ENCODE results near the gene KCNH4.
"Not testable (repeated sequence)": the region's sequence is repeated elsewhere in the genome, so short reads cannot be mapped to it uniquely, and the experiment has no call there.

The KCNH4 gene

DNA sequence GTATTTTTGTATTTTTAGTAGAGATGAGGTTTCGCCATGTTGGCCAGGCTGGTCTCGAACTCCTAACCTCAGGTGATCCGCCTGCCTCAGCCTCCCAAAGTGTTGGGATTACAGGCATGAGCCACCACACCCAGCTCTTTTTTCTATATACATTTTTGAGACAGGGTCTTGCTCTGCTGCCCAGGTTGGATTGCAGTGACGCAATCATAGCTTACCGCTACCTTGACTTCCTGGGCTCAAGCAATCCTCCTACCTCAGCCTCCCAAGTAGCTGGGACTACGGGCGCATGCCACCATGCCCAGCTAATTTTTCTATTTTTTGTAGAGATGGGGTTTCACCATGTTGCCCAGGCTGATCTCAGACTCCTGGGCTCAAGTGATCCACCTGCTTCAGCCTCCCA lies 40.3 kb downstream of the KCNH4 start:
- DNase-seq (ENCODE audit: low read depth in 1 of 2, low spot score in 1 of 2), result not testable (repeated sequence)

DNA sequence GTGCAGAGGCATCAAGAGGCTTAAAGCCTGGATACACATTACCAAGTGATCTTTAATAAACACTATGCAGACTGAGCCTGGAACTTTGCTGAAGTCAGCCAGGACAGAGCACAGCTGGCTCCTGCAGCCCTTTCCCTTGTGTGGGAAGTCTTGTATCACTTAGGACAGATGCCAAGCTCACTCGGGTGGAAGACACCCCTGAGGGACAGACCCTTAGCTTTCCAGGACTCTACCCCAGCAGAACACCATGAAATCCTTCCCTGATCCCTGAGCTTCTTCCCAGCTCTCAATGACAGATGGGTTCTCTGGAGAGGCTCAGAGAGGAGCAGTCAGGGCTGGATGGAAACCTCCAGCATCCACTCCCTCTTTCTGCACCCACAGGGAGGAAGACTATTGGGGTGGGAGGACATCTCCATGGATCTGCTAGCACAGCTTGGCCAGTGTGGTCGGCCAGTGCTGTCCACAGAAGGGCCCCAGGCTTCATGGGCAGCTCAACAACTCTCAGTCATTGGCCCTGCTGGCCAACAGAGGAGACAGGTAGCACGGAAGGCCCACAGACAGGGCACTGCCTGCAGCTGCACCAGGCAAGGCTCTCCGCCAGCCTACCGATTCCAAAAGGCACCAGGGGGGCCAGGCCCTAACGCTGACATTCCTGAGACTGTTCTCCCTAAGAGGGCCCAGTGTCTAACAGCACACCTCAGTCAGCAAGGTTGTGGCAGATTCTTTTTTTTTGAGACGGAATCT lies 42.0 kb downstream of the KCNH4 start:
- DNase-seq (ENCODE audit: low read depth in 1 of 2, low spot score in 1 of 2), result no peak

DNA sequence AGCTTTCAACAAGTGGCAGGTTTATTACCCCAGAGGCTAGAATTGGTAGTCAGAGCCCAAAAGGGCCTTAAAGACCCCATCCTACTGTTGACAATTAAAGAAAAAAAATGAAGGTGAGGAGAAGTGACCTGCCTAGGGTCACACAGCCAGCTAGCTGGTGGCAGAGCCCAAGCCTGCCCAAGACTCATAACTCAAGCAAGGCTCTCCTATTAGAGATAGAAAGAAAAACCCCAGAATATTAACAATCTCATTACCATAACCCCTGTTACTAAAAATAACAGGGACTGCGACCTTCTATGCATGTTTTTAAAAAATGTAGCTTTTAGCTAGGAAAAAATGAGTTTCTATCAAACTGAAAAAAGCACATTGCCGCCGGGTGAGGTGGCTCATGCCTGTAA lies 44.3 kb downstream of the KCNH4 start:
- no peak for DNase-seq (ENCODE audit: low read depth in 1 of 2, low spot score in 1 of 2)

DNA sequence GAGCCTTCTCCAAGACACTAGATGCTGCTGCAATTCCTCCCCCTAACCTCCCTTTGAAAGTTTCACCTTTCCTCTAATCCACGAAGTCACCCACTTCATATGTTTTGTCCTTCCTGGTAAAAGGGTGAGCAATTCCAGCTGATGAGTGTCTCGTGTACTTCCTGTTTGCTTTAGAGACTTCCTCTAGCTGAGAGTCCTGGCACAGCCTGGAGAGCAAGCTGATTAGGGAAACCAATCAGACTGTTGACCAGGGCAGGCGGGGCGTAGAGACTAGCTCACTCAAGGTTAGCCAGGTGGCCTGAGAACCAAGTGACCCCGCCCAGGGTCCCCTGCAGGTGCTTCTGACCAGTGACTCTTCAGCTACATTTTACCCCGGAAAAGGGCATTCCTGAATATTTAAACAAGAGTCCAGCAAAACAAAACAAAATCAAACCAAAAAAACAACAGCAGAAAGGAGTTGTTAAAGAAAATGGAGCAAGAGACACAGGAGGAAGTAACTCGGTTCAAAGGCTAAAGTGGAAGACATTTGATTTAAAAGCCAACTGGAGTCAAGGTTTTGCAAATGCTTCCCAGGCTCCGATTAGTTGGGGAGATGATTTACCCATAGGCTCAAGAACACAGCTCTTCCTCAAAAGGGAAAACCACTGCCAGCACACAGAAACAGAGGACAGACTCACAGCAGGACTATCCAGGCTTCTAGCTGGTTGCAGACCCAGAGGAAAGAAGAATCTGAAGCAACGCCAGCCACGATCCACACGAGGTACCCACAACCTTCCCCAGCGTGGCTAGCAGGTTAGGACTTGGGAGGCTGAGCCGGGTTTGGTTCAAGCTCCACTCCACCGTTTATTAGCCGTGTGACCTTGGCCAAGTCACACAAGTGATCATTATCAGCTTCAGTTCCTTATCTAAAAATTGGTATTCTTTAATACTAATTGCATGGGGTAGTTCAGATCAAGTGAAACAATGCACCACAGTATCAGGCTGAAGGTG lies 45.0 kb downstream of the KCNH4 start:
- DNase-seq (ENCODE audit: low read depth in 1 of 2, low spot score in 1 of 2), result no peak

DNA sequence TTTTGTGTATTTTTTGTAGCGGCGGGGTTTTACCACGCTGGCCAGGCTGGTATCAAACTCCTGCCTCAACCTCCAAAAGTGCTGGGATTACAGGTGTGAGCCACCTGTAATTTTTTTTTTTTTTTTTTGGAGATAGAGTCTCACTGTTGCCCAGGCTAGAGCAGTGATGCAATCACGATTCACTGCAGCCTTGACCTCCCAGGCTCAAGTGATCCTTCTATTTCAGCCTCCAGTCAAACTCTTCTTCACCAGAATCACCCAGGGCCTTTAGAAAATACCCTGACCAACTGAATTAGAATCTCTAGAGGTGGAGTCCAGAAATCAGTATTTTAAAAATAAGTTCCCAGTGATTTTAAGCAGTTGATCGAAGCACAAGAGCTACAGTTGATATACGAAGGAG lies 45.8 kb downstream of the KCNH4 start:
- no peak for DNase-seq (ENCODE audit: low read depth in 1 of 2, low spot score in 1 of 2)

DNA sequence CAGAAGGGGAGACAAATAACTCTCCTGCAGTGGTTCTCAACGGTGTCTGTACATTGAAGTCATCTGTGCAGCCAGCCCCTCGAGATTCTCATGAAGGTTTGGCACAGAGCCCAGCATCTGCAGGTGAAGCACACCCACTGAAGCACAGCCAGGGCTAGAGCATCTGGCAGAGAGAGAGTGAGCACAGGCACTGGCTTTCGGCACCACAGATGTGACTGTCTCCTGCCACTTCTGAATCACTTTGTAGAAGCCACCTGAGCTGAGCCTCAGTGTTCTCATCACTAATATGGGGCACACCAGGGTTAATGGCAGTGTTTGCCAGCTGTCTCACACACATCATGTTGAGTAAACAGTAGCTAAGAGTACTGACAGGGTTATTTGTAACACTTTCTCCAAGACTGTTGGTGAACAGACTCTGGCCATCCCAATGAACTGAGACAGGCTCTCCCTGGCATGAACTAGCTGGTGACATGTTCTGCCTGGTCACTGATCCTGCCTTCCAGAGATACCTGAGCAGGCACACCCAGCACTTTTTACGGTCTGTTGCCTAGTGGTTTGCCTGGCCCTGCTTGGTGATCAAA lies 47.4 kb downstream of the KCNH4 start:
- DNase-seq (ENCODE audit: low read depth in 1 of 2, low spot score in 1 of 2), result no peak

DNA sequence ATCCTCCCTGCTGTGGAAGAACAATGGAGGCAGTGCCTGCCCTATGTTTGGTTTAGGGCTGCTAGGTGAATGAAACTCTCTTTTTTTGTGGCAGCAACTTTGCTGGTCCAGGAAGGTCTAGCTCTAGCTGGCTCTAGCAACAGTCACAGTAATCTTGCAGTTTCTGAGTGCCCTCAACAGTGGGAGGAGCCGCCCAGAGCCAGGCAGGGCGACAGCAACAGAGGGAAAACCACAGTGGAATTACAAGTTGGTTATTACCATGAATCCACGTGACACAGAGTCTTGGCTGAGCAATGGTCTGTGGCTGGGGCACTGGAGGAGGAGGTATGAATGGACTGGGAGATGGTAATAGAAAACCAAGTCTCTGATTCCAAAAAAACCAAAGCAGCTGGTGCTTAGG lies 48.0 kb downstream of the KCNH4 start:
- DNase-seq (ENCODE audit: low read depth in 1 of 2, low spot score in 1 of 2), result no peak

DNA sequence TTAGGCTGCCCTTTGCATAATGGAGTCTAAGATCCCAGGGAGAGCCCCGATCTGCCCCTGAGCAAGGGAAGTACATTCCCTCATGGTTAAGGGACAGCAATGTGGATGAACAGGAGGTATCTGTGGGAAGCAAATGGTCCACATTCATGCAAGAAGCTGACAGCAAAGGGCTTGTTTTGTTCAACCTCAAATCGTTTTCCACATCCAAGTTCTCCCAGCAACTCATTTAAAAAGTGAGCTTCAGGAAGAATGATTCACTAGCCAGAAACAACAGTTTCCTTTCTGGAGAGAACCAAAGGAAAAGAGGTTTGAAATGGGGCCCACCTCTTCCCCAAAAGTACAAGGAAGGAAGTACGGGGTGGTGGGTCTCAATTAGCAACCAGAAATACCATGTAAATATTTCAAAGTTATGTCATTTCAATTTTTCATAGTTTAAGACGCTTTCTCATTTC lies 48.9 kb downstream of the KCNH4 start:
- no peak for DNase-seq (ENCODE audit: low read depth in 1 of 2, low spot score in 1 of 2)

DNA sequence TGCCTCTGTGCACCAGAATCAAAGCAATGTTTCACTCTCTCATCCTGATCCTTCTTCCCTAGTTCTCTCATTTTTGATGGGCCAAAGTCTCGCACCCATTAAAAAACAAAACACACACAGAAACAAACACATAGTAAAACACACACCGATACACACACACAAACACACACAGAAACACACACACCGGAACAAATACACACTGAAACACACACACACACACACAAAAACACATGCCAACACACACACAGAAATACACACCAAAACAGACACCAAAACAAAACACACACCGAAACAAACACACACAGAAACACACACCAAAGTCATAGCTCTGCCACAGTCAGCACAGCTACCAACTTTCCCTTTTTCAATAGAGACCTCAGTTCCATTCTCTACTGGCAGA lies 49.7 kb downstream of the KCNH4 start:
- DNase-seq (ENCODE audit: low read depth in 1 of 2, low spot score in 1 of 2), result no peak

DNA sequence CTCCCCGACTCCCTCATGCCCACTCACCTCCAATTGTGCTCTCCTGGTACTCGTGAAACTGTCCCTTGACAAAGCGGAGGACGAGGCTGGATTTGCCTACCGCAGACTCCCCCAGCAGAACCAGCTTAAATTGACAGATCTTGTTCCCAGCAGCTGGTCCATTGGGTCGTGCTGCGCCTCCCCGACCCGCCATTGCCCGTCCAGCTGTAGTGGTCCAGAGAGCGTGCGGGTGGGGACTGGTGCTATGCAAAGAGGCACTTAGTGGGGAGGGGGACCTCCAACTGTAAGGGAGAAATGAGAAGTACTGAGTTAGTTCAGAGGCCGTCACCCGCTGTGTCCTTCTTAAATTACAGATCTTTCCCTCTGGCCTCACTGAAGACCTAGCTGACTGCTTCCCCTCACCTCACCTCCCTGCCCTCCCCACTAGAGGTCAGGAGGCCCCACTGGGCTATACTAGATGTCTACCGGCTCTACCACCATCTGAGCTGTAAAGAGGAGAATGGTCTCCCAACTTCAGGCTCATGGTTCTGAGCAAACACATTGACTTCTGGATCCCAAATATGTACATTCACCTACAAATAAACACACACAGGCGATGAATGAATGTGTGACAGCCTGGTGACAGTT lies 50.5 kb downstream of the KCNH4 start:
- DNase-seq (ENCODE audit: low read depth in 1 of 2, low spot score in 1 of 2), result no peak

DNA sequence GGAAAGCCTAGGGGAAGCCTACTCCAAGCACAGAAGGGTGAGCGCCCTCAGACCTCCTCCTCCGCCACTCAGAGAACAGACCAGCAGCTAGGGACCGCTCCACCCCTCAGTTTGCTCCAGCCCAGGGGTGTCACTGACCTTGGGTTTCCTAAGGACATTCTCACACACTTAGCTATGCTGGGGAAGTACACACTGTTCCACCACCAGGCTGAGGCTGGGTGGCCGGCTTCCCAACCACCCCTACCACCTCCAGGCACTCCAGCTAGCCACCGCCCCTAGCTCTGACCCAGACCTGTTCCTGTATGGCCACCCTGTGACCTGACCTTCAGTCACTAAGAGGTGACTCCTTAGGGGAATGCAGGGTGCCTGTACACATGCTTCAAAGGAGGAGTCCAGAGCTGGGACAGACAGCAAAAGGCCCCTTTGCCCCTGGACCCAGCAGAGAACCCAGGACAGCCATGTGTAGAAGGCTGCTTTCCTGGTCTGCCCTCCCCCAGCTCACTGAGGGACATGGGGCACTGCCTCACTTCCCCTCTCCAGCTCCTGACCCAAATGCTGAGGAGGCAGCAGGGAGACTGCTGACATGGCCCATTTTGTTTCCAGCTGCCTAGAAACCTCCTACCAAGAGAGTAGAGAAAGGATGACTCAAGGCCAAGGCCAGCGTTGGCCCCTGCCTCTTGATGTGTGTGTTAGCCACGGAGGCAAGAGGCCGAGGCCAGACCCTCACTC lies 51.7 kb downstream of the KCNH4 start:
- no peak for DNase-seq (ENCODE audit: low read depth in 1 of 2, low spot score in 1 of 2)

DNA sequence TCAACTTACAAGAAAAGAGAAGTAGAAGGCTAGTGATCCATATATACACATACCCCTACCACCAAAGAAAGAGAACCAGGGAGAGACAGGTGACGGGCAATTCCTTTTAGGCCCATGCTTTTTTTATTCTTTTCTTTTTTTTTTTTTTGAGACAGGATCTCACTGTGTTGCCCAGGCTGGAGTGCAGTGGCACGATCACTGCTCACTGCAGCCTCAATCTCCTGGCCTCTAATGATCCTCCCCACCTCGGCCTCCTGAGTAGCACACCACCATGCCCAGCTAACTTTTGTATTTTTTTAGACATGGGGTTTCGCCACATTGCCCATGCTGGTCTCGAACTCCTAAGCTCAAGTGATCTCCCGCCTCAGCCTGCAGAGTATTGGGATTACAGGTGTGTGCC lies 53.5 kb downstream of the KCNH4 start:
- no peak for DNase-seq (ENCODE audit: low read depth in 1 of 2, low spot score in 1 of 2)

DNA sequence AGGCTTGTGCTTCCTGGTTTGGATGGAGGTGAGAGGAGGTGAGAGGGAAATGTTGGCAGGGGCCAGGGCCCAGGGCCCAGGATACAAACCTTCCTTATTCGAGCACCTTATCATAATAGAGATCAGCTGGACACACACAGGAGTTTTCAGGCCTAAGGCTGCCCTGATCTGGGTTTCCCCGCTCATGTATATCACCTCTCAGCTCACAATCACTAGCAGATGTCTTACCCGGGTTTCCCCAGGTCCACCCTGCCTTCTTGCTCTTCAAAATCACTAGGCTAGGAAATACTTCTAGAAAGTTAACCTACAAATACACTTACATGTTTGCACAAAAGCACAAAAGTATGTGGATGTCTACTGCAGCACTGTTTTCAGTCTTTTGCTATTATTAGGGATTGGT lies 54.1 kb downstream of the KCNH4 start:
- no peak for DNase-seq (ENCODE audit: low read depth in 1 of 2, low spot score in 1 of 2)

DNA sequence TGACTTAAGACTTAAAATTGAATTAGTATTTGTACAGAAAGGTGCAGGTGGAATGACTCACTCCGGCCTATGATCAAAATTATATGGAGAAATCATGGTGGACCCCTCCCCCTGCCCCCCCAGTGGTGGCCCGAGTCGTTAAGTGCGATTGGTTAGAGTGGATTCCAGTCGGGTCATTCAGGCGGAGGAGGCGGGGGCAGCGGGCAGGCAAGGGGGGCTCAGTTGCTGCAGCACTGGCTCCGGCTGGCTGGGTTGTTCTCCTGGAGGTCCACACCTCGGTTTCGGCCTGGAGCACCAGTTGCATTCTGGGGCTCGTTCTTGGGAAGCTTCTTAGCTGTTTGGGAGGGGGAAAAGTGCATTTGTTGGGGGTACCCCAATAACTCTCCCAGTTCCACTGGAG lies 55.4 kb downstream of the KCNH4 start:
- DNase-seq (ENCODE audit: low read depth in 1 of 2, low spot score in 1 of 2), result no peak

DNA sequence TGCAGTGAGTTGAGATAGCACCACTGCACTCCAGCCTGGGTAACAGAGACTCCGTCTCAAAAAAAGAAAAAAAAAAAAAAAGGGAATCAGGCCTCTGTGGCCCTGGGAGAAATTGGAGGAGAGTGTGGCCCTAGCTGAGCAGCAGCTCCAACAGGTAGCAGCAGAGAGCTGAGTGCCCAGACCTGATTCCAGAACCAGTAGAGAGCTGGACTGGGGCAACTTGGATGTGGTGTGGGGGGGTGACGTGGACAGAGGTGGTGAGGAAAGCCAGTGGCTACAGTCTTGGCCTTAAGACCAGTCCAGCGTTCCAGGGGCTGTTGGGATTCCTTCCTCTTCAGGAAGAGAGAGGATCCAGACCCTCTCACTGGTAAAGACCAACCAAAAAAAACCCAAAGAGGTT lies 56.7 kb downstream of the KCNH4 start:
- no peak for DNase-seq (ENCODE audit: low read depth in 1 of 2, low spot score in 1 of 2)

DNA sequence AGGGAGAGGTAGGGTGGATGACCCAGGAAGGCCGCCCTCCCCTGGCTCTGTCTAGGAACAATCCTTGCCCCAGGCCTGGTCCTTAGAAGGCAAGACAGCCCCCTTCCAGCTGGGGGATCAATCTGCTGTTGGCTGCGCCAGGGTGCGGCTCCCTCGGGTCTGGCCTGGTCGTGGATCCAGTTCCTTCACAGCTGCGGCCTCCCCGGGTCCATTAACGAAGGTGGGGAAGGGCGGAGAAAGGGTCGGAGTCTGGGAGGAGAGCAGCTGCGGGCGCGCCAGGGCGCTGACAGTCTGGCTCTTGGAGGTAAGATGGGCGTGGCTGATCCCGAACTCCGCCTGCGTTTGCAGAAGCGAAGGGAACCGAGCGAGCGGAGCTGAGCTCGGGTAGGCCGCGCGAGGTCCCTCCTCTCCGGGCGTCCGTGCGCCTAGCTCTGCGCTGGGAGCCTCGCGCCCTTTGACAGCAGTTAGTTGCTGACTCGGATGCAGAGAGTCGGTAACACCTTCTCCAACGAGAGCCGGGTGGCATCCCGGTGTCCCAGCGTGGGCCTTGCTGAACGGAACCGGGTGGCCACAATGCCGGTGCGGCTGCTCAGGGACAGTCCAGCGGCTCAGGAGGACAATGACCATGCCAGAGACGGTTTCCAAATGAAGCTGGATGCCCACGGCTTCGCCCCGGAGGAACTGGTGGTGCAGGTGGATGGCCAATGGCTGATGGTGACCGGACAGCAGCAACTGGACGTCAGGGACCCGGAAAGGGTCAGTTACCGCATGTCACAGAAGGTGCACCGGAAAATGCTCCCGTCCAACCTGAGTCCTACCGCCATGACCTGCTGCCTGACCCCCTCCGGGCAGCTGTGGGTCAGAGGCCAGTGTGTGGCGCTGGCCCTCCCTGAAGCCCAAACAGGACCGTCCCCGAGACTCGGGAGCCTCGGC lies 58.3 kb downstream of the KCNH4 start, which contains the start of gene HSPB9:
Gene HSPB9, plus strand, starts transcription at position 434 of the 933 bp plus-strand sequence. Its CDS starts 47 bp downstream, at position 481.
- DNase-seq (ENCODE audit: low read depth in 1 of 2, low spot score in 1 of 2), result no peak

DNA sequence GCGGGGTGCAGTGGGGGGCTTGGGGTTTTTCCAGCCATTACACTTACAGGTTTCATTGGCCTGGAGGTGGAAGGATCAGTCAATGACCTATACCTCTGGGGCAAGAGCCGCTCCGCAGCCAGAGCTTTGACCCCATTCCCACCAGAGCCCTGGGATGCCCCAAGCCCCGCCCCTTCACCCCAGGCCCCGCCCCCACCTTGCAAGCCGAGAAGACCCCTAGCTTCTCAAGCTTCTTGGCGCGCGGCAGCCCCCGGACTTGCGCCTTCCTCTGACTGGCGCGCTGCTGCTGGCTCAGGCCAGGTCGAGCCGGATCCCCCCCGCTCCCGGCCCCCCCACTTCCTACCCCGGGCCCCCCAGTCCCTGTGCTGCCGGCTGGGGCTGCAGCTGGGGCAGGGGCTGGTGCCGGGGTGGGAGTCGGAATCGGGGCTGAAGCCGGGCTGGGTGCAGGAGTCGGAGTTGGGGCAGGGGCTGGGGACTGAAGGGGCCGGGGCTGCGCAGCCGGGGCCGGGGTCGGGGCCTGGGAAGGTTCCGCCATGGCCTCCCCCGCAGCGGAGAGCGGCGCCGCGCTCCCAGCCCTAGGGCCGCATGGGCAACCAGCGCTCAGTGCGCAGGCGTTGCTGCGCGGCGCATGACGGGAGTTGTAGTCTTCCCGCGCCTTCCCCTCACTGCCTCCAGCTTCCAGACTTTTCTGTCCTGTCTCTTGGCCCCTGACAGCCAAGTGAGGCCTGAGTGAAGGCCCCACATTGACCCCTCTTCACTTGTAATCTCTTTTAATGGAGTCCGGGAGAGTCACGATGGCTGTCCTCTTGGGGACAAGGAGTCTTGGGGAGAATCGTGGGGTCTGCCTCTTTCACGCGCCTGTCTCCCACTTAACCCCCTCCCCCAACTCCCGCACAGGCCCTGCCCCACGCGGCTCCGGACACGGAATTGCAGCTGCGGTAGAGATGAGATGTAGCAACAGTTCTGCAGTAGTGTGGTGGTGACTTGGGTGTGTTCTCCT lies 59.9 kb downstream of the KCNH4 start, which contains the start of gene KAT2A:
Gene KAT2A, minus strand, starts transcription at position 598 of the 1,000 bp plus-strand sequence. Its CDS starts 63 bp downstream, at position 535.
- DNase-seq (ENCODE audit: low read depth in 1 of 2, low spot score in 1 of 2), result peak; percentile 45 to 61

DNA sequence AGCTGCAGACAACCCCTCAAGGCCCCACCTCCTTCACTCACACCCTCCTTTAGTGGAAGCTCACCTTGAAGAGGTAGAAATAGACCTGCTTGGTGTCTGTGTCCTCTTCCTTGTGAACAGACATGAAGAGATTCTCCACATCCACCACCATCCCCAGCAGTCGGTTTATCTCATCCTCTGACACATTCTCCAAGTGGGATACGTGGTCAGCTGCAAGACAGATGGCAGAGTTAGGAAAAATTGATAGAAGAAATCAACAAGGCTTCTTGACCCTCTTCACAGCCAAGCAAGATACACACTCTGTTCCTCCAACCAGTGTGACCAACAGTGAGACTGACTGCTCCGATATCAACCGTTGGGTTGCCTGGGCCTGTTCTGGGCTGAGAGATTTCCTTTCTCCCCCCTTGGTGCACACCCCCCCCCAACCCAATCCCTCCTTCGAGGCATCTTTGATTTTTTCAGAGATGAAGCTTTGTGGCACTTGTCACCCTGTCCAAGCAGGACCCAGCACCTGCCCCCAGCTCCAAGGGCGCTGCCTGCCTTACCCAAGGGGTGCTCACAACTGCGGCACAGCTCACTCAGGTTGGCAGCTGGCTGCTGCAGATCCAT lies 60.7 kb downstream of the KCNH4 start:
- DNase-seq (ENCODE audit: low read depth in 1 of 2, low spot score in 1 of 2), result no peak
